ENCODE data around the gene ZNF91.

ZNF91 gene

DNA sequence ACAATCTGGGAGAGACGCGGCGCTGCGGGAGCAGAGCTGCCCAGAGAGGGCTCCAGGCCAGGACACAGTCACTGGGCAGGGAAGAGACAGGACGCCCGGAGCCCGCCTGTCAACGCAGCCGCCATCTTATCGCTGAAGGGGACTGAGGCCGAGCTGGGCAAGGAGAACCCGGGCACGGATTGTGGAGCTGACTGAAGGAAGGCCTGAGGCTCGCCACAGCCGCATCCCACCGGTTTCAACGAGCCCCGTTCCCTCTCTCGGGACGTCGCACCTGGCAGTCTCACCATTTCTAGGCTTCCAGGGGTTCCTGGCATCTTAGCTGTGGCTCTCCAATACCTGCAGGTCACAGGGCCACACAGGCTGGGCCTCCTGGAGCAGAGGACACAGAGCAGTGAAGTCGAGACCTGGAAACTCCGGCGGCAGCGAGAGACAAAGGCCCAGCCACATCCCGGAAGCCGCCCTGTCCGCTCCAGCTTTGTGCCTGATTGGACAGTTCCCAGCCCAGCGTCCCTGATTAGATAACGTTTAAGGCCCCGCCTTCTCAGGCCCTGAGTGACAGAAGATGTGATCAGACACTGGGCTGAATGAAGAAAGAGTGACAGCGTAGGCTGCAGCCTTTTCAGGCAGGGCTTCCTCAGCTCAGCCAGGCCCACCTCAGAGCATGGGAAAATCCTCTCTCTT lies at the start of gene ZNF91:
TSS of gene ZNF91 (minus strand) at position 431 of the 681 bp plus-strand sequence. CDS start at position 314, 117 bp downstream.
- DNase-seq (ENCODE audit: low read depth): peak; percentile 85
- H3K4me3 ChIP-seq (ENCODE audit: control insufficient read depth, low read depth, low read length): peak within 1 kb of the TSS; percentile 97
- TF ChIP-seq, protein P1, sequence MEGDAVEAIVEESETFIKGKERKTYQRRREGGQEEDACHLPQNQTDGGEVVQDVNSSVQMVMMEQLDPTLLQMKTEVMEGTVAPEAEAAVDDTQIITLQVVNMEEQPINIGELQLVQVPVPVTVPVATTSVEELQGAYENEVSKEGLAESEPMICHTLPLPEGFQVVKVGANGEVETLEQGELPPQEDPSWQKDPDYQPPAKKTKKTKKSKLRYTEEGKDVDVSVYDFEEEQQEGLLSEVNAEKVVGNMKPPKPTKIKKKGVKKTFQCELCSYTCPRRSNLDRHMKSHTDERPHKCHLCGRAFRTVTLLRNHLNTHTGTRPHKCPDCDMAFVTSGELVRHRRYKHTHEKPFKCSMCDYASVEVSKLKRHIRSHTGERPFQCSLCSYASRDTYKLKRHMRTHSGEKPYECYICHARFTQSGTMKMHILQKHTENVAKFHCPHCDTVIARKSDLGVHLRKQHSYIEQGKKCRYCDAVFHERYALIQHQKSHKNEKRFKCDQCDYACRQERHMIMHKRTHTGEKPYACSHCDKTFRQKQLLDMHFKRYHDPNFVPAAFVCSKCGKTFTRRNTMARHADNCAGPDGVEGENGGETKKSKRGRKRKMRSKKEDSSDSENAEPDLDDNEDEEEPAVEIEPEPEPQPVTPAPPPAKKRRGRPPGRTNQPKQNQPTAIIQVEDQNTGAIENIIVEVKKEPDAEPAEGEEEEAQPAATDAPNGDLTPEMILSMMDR (IDR thresholded peaks at IDR 0.05; ENCODE audit: control insufficient read depth, insufficient read depth, low read depth, low read length, missing control alignments): no peak

DNA sequence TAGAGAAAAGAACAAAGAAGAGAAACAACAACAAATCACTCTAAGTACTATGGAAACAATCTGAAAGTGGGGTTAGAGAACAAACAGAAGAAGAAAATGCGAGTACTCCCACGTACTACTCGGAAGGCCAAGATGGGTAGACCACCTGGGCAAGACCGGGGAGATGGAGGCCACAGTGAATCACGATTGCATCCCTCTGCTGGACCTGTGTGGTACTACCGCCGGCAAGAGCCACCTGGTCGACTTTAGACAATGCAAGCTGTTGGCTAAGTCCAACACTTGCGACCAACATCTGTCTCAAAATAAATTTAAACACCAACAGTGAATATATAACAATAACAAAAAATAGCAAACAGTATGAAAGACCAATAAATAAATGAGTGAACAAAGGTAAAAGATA lies 45.5 kb upstream of the ZNF91 start:
- no peak overlapping the region for H3K4me3 ChIP-seq (ENCODE audit: control insufficient read depth, low read depth, low read length)
- TF ChIP-seq, protein P1 (IDR thresholded peaks at IDR 0.05; ENCODE audit: control insufficient read depth, insufficient read depth, low read depth, low read length, missing control alignments): peak; percentile 42
- DNase-seq (ENCODE audit: low read depth): no peak

DNA sequence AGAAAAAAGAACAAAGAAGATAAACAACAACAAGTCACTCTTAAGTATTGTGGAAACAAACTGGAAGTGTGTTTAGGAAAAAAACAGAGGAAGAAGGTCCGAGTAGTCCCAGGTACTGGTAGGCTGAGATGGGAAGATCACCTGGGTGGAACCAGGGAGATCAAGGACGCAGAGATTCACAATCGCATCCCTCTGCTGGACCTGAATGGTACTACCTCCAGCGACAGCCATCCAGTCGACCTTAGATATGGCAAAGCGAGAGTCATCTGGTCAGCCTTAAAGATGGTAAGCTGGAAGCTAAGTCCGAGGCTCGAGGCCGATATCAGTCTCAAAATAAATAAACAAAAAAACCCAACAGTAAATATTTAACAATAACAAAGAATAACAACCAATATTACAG lies 44.9 kb upstream of the ZNF91 start:
- TF ChIP-seq, protein P1 (IDR thresholded peaks at IDR 0.05; ENCODE audit: control insufficient read depth, insufficient read depth, low read depth, low read length, missing control alignments): peak; percentile 15
- no peak overlapping the region for H3K4me3 ChIP-seq (ENCODE audit: control insufficient read depth, low read depth, low read length)
- DNase-seq (ENCODE audit: low read depth): no peak

DNA sequence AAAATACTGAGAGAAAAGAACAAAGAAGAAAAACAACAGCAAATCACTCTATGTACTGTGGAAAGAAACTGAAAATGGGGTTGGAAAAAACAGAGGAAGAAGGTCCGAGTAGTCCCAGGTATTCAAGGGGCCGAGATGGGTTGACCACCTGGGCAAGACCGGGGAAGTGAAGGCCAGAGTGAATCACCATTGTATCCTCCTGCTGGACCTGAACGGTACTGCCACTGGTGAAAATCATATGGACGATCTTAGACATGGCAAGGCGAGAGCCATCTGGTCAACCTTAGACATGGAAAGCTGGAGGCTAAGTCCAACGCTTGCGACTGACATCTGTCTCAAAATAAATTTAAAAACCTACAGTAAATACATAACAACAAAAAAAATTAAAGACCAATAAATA lies 44.4 kb upstream of the ZNF91 start:
- H3K4me3 ChIP-seq (ENCODE audit: control insufficient read depth, low read depth, low read length): no peak overlapping the region
- DNase-seq (ENCODE audit: low read depth): no peak
- TF ChIP-seq, protein P1 (IDR thresholded peaks at IDR 0.05; ENCODE audit: control insufficient read depth, insufficient read depth, low read depth, low read length, missing control alignments): peak; percentile 17

DNA sequence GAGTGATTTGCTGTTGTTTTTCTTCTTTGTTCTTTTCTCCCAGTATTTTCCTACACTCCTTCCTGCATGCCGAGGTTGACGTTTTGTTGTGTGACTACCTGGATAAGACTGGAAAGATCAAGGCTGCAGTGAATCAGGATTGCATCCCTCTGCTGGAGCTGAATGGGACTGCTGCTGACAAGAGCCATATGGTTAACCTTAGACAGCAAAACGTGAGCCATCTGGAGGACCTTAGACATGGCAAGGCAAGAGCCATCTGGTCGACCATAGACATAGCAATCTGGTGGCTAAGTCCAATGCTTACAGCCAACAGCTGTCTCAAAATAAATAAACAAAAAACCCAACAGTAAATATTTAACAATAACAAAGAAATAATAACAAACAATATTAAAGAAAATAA lies 42.6 kb upstream of the ZNF91 start:
- no peak for DNase-seq (ENCODE audit: low read depth)
- TF ChIP-seq, protein P1 (IDR thresholded peaks at IDR 0.05; ENCODE audit: control insufficient read depth, insufficient read depth, low read depth, low read length, missing control alignments): no peak
- H3K4me3 ChIP-seq (ENCODE audit: control insufficient read depth, low read depth, low read length): no peak overlapping the region

DNA sequence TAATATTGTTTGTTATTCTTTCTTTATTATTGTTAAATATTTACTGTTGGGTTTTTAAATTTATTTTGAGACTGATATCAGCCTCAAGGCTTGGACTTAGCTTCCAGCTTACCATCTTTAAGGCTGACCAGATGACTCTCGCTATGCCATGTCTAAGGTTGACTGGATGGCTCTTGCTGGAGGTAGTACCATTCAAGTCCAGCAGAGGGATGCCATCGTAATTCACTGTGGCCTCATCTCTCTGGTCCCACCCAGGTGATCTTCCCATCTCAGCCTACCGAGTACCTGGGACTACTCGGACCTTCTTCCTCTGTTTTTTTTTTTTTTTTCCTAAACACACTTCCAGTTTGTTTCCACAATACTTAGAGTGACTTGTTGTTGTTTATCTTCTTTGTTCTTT lies 41.7 kb upstream of the ZNF91 start:
- no peak for DNase-seq (ENCODE audit: low read depth)
- H3K4me3 ChIP-seq (ENCODE audit: control insufficient read depth, low read depth, low read length): no peak overlapping the region
- TF ChIP-seq, protein P1 (IDR thresholded peaks at IDR 0.05; ENCODE audit: control insufficient read depth, insufficient read depth, low read depth, low read length, missing control alignments): peak; percentile 38

All from AG09309 (cell line).